GM11168 (cell line): ENCODE measurements around the gene RNF187.

Source experiments
- in situ Hi-C: fragments of 300-500 bp; cut with MboI; formaldehyde crosslinking; loops from one replicate; pipeline ENCODE4 v1.12.0; 2022; ENCODE audit warnings: low sequenced_read_pairs; ENCODE audit not compliant: unreplicated experiment

Gene RNF187

DNA sequence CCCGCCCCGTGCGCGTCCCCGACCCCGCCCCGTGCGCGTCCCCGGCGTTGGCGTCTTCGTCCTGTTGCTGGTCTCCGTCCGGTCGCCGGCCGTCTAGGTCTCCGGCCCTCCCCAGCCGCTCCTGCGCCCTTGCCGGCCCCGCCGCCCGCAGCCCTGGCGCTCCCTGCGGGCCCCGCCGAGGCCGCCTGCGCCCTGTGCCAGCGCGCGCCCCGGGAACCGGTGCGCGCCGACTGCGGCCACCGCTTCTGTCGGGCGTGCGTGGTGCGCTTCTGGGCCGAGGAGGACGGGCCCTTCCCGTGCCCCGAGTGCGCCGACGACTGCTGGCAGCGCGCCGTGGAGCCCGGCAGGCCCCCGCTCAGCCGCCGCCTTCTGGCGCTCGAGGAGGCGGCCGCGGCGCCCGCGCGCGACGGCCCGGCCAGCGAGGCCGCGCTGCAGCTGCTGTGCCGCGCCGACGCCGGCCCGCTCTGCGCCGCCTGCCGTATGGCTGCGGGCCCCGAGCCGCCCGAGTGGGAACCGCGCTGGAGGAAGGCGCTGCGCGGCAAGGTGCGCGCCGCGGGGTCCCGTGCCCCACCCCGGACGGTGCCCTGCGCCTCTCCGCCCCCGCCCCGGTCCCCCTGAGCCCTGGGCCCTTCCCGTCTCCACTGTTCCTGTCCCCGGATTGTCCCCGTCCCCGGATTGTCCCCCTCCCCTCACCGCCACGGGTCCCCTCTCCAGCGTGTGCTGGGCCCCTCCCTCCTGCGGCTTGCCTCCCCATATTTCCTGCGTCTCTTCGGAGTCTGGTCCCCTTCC, at the start of gene RNF187:
Gene RNF187, plus strand, starts transcription at position 47 of the 789 bp plus-strand sequence.
- in situ Hi-C loops, result no loop called here

DNA sequence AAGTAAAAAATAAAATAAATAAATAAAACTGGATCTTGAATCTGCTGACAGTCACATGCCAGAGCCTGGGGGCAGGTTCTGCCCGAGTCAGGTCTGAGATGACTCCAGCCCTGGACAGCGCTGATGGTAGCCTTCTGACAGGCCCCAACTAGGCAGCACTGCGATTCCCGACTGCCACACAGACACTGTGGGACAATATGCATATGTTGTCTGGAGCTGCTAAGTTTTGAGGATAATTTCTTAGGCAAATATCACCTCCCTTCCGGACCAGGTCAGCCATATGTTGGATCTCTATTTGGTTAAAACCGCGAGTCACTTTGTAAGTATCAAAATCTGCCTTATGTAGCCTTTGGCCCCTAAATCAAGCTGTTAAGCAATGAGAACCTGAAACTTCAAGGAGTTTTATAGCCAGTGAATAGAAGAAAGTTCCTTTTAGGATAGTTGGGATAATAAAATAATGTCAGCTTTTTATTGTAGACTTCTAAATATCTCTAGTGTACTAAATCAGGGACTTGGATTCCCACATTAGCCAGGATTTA, 49.7 kb upstream of the RNF187 start:
- in situ Hi-C loops, result no loop called here

DNA sequence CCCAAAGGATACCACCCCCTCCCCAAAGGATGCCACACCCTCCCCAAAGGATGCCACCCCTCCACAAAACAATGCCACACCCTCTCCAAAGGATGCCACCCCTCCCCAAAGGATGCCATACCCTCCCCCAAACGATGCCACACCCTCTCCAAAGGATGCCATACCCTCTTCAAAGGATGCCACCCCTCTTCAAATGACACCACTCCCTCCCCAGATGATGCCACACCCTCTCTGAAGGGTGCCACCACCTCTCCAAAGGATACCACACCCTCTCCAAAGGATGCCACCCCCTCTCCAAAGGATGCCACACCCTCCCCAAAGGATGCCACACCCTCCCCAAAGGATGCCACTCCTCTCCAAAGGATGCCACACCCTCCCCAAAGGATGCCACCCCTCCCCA, 48.9 kb upstream of the RNF187 start:
- in situ Hi-C loops, result no loop called here

DNA sequence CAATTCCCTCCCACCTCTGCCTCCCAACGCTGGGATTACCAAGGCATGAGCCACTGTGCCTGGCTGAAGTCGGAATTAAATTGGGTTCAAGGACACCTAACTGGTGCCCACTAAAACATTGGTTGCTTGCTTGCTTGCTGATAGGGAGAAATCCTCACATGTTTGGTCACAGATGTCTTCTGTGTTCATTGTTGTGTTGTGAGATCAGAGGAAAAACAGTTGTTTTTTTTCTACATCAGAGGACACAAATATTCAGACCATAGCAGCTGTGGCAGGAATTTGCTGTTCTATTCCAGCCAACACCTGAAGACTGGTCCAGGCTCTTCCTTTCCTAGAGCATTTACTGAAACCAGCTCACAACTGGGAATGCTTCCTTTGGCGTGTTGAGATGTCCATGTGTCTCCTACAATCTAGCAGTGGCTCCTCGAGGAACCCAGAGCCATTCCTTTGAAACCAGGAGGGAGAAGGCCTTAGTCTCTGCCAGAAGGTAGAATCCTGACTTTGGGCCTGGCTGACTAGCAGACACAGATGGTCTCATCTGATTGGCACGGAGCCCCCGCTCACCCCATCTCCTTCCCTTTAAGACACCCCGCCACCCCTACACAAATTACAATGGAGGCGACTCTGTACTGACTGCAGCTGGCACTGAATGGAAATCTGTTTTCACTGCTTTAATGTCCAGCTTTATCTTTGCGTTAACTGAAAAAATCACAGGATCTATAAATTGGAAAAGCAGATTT, 46.3 kb upstream of the RNF187 start:
- in situ Hi-C loops, result no loop called here

DNA sequence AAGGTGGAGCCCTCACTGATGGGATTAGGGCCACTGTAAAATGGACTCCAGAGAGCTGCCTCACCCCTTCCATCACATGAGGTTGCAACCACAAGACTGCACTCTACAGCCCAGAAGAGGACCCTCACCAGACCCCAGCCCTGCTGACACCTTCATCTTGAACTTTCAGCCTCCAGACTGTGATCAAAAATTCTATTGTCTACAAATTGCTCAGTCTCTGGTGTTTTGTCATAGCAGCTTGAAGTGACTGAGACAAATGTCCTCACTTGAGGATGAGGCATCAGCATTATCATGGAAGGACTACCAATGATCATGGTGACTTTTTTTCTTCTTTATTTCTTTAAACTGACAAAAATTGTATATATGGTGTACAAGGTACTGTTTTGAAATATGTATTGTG, 43.8 kb upstream of the RNF187 start:
- in situ Hi-C loops, result no loop called here

DNA sequence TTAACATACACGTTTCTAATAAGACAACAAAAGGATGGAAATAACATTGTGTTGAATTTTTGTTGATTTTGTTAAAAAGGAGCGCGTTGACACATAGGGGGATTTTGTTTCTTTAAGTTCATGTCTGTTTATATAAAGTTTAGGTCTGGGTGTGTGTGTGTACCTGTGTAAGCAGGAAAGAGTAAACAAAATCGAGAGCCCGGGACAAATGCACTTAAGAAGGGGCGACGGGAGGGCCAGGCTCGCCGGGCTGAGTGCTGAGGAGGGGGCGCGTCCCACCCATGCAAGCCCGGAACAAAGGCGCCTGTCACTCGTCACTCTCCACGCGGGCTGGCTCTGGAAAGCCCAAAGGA, 41.7 kb upstream of the RNF187 start:
- in situ Hi-C loops, result no loop called here

DNA sequence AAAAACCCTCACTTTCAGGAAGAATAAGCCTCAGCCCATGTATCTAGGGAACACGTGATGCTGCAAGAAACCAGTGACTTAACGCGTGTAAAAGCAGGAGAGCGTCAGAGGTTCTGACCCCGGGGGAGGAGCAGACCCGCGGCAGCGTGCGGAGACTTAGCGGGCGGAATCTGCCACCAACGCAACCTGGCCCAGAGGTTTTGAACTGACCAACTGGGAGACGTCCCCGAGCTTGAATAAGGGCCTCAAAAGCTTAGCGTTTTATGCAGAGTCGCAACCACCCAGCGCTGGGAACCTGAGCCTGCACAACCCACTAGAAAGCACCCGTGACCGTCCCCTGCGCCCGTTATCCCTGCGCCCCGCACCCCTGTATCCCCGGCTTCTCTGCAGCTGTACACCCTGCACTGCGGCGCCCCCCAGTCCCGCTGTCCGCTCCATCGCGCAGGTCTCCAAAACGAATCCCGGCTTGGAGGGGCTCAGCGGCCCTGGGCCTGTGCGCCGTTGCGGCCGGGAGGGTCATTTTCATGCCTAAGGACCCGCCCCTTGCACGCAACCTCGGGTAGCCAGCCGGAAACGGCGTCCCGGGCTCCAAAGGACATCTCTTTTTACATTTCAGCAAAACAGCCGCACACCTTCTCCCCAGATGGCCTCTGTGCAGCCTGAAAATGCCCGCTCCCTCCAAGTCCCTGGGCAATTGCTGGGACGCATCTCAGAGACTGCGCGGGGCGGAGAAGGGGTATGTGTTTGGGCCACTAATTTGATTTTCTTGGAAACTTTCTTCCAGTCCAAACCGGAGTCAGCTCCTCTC, 41.1 kb upstream of the RNF187 start:
- in situ Hi-C loops, result no loop called here

DNA sequence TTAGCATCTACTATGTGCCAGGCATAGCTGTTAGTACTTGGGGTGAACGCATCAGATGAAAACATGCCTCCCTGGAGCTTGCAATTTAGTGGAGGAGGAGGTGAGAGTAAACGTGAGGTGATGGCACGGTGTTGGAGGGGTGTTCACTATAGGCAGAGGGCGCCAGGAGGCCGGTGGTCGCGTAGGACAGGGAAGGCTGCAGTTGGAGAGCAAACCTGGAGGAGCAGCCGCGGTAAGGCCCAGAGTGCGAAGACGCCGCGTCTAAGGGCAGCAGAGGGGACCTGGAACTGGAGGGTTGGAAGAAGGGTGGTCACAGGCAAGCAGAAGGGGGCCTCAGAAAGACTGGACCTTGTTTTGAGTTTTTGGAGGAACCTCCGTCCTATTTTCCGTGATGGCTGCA, 40.3 kb upstream of the RNF187 start:
- in situ Hi-C loops, result no loop called here

DNA sequence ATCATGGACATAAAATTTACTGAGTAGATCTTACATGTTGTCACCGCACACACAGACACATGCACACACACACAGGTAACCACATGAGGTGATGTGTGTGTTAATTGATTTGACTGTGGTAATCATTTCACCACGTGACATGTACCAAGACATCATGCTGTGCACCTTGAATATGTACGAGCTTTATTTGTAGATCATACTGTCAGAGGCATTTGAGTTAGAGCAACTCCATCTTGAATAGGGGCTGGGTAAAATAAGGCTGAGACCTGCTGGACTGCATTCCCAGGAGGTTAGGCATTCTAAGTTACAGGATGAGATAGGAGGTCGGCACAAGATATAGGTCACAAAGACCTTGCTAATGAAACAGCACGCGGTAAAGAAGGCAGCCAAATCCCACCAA, 38.8 kb upstream of the RNF187 start:
- in situ Hi-C loops, result no loop called here

DNA sequence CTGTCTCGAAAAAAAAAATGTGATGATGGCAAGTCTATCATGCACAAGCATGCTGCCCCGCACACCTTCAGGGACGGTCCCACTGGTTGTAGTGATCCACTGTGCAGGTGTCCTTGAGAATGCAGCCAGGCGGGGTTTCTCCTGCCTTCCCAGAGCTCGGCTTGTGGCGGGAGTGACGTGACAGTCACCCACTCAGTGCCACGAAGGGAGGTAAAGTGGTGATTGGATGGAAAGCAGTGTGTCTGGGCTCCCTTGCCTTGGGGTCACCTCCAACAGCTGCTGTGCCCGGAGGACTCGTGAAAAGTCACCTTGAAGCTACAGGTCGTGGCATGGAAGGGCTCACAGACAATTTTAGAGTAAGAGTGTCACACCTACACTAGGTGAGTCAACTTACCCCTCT, 37.0 kb upstream of the RNF187 start:
- in situ Hi-C loops, result no loop called here

DNA sequence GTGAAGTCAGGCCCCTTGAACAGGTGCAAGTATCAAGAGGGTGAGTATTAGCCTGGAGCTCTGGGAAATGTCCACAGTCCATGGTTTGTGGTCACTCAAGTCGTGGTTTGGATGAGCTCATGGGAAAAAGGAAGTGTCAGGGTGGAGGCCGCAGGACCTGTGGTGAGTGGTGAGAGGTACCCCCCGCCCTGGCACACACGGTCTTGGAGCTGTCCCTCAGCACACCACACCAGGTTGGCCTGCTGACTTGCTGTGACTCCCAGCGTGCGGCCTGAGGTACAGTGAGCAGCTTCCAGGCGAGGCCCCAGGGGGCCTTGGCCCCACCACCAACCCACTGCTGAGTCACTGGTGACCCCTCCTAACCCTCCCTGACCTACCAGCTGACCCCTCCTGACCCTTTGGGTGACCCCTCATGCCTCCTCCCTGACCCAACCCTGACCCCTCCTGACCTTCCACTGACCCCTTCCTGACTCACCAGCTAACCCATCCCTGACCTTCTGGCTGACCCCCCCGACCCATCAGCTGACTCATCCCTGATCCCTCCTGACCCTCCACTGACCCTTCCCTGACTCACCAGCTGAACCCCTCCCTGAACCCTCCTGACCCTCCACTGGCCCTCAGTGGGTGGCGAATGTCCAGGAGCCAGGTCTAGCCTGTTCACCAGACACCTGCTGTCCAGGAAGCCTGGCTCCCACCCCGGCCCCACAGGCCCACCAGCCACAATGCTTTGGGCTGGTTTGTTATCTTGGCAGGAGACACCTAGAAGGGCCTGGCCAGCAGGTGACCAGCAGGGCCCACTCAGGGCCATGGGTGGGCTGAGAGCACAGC, 34.8 kb upstream of the RNF187 start:
- in situ Hi-C loops, result no loop called here

DNA sequence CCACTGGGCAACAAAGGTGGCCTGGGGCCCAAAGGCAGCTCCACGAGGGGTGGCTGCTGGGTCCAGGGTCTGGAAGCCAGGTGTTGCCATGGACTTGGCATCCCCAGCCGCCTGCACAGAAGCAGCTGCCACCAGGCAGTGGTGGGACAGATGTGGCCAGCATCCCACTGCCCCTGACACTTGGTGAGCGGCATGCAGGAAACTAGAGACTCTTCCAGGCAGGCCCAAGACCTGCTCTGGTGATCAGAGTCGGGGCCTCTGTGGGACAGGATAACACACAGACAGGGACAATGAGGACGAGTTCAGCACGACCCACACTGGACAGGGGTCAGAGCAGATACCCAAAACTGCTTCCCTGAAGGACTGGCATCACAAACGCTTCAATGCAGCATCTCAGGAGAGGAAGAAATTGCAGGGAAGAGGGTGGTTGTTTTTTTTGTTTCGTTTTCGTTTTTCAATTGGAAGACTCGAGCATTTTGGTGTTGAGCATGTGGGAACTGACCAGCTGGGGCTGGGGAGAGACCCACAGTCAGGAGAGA, 34.1 kb upstream of the RNF187 start:
- in situ Hi-C loops, result no loop called here

DNA sequence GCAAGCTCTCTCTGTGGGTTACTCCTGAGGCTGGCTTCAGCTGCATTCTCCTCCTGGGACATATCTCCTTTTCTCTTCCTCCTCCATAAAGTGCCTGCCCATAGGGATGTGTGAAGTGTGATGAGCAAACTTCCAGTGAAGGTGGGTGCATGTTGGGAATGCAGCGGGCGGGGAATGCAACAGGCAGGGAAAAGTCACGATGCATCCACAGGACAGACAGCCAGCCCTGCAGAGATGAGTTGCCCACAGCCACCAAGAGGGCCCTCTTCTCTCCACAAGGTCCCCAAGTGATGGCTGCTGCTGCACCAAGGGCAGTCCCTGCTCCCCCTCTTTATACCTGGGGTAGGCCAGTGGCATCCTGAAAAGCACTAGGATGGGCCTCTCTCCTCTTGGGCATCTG, 33.6 kb upstream of the RNF187 start:
- in situ Hi-C loops, result no loop called here

DNA sequence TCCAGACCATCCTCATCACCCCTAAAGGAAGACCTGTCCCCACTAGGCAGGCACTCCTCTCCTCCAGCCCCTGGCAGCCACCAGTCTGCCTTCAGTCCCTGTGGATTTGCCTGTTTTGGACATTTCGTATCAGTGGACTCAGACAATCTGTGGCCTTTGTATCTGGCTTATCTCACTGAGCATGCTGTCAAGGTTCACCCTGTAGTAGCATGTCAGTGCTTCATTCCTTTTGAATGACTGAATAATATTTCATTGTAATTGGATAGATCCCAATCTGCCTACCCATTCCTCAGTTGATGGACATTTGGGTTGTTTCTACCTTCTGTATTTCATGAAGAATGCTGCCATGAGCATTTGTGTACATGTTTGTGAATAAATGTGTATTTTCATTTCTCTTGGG, 32.9 kb upstream of the RNF187 start:
- in situ Hi-C loops, result no loop called here

DNA sequence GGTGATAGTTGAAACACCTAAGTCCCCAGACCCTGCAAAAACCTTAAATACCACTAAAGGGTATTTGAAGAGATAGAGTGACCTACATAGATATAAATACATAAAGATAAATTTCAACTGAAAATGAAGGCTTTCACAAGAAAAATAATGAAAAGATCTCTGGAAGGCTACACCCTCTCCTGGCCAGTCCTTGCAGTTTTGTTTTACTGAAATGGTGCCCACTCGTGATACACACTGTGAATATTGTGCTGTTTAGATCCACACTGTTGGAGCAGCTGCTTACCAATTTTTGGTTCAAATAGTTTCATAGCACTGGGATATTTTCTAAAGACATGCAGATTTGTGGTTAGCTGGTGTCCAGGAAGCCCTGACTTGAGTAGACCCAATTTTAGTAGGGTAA, 31.5 kb upstream of the RNF187 start:
- in situ Hi-C loops, result no loop called here

DNA sequence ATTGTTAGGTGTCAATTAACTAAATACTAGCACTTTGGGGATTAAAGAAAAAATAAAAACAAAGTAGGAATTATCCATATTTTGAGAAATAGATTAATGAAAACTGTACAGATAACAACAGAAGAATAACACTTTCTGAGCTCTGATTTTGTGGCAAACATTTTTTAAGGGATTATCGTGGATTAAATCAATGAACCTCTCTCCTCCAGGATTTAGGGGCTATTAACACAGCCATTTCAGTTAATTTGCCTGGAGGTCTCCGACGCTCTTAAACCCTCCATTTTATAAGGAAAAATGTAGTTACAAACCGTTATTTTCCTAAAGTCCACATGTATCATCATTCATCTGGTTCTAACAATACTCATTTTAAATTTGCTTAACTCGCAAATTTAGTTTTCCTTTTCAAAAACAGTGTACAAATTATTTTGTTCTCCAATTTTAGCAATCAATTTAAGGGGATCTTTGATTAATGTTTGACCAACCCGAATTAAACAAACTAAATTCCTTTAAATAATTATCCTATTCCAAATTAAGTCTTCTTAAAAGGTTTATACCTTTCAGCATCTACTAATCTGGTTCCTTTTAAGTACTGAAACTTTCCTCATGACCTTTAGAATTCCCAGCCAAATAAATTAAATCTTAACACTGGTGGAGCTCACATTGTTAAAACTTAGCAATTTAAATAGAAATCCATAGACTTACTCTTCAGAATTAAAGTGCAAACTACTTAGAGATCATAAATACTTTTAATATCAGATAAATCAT, 30.7 kb upstream of the RNF187 start:
- in situ Hi-C loops, result no loop called here

DNA sequence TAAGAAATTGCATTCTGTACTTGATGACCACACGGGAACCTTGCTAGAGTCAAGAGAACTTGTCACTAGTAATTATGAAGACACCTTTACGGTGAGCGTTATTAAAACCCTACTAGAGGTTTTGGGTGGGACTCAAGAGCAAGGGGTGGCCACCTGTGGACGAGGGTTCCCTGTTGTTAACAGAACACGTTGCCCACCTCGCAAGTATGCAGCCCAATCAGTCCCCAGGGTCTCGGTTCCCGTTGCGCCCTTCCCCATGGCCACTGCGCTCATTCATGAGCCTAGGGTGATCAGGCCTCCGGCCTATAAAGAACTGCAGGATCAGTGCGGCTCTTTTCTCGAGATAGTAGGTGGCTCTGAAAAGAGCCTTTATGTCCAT, 30.2 kb upstream of the RNF187 start:
- in situ Hi-C loops, result no loop called here

DNA sequence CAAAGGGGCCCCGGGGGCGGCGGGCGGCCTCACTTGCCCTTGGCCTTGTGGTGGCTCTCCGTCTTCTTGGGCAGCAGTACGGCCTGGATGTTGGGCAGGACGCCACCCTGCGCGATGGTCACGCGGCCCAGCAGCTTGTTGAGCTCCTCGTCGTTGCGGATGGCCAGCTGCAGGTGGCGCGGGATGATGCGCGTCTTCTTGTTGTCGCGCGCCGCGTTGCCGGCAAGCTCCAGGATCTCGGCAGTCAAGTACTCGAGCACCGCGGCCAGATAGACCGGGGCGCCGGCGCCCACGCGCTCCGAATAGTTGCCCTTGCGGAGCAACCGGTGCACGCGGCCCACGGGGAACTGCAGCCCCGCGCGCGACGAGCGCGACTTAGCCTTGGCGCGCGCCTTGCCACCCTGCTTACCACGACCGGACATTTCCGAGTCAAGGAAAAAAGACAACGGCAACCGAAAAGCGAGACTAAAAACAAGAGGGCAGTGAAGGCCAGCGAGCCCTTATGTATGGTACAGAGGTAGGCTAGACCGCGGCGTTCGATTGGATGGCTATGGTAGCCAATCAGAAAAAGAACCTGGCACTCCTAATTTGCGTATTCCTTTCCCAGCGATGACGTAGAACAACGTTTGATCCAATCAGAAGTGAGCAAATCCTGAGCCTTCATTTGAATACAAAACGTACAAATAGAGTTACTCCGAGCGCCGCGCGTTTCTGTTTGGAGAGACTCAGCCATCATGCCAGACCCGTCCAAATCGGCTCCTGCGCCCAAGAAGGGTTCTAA, 29.6 kb upstream of the RNF187 start:
- in situ Hi-C loops, result no loop called here
